ENCODE results near the gene CCP110.

The CCP110 gene

DNA sequence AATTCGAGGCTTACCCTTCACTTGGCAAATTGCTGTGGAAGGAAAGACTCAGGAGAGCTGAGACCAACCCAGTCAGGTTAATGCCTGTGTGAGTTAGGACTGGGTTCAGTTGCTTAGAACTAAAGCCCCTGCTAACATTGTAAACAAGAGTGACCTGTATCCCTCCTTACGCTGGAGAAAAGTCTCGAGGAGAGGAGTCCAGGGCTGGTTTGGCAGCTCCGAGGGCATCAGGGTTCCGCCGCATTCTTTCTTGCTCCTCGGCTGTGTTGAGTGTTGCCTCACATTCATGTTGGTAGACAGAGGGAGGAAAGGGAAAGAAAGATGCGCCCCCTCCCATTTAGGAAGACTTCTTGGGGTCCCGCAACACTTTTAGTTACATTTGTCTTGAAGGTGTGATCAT, 50.3 kb downstream of the CCP110 start:
- TF ChIP-seq, protein P1, sequence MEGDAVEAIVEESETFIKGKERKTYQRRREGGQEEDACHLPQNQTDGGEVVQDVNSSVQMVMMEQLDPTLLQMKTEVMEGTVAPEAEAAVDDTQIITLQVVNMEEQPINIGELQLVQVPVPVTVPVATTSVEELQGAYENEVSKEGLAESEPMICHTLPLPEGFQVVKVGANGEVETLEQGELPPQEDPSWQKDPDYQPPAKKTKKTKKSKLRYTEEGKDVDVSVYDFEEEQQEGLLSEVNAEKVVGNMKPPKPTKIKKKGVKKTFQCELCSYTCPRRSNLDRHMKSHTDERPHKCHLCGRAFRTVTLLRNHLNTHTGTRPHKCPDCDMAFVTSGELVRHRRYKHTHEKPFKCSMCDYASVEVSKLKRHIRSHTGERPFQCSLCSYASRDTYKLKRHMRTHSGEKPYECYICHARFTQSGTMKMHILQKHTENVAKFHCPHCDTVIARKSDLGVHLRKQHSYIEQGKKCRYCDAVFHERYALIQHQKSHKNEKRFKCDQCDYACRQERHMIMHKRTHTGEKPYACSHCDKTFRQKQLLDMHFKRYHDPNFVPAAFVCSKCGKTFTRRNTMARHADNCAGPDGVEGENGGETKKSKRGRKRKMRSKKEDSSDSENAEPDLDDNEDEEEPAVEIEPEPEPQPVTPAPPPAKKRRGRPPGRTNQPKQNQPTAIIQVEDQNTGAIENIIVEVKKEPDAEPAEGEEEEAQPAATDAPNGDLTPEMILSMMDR (conservative IDR thresholded peaks at IDR 0.05) = no peak

DNA sequence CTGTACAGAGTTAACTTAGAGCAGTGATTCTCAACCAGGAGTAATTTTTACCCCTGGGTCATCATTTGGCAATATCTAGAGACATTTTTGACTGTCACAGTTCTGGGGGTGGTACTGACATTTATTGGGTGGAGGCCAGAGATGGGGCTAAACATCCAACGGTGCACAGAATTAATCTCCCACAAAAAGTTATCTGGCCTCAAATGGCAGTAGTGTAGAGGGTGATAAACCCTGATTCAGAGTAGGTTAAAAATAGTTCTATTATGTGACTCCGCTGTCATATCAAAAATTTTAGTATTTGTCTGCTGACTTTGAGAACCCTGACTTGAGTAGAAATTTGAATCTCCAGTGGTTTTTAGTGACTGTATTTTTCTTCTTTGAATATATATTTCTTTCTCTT, 50.9 kb downstream of the CCP110 start:
- no peak overlapping the region for H3K27ac ChIP-seq
- TF ChIP-seq, protein P1 (conservative IDR thresholded peaks at IDR 0.05) = no peak

More for the DNA sequence above, 50.3 kb downstream of the CCP110 start:
- no peak overlapping the region for H3K27ac ChIP-seq

DNA sequence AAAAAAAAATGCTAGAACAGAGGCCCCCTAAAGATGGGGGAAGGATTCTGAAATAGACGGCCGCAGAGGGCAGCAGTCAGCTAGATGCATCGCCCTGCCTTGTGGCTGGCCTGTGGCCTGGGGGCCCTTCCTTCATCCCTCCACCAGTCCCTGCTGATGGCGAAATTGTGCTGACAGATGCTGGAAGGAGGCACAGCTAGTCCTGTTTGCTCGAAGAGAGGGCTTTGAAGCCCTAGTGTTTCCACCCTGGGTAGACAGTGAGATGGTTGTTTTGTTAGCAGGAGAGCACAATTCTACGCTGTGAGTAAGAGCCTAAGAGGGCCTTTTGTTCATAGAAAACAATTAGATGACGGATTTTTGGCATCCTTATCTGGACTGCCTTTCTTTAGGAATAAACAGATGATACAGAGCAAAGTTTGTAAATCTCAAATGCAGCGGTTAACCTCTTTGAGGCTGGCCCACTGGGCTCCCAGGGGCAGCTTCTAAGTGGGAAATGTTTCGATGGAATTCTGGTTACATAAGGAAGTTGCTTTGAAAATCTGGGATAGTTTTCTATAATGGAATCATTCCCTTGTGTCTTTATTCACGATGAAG, 54.7 kb downstream of the CCP110 start:
- no peak overlapping the region; the same call in 1 of the 2 replicates for H3K27ac ChIP-seq

DNA sequence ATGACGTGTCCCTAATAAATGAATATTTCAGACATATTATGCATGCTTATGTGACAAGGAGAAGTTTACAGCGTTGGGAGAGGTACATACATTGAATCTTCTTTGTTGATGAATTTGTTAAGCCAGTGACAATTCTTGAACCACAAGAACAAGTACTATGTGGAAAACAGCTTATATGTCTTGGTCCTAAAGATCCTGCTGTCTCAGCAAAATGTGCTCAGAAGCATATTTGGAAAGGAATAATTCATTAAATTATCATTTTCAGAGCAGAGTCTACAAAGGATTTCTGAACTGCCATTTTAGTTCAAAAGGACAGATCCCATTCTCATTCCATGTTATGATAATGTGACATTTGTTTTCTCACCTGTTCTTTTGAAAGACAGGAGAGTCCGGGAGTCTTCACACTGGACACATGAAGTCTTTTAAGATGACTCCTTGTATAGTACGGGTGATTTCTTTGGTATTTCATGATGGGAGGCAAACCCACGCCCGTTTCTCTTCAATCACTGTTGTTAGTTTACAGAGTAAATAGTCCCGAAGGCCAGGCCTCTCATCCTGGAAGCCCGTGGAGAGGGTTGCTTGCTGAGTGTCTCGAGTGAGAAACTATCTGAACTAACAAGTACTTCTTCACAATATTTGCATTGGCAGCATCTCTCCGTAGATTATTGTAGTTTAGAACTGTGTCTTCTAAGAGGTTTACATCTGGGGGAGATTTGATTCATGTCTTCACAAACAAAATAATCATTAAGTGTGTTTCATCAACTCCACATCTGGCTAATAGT, 58.5 kb downstream of the CCP110 start:
- H3K27ac ChIP-seq = peak overlapping the region; percentile 21; the same call in 1 of the 2 replicates
- TF ChIP-seq, protein P1 (conservative IDR thresholded peaks at IDR 0.05) = no peak

More for the DNA sequence above, 54.7 kb downstream of the CCP110 start:
- TF ChIP-seq, protein P1 (conservative IDR thresholded peaks at IDR 0.05) = no peak

DNA sequence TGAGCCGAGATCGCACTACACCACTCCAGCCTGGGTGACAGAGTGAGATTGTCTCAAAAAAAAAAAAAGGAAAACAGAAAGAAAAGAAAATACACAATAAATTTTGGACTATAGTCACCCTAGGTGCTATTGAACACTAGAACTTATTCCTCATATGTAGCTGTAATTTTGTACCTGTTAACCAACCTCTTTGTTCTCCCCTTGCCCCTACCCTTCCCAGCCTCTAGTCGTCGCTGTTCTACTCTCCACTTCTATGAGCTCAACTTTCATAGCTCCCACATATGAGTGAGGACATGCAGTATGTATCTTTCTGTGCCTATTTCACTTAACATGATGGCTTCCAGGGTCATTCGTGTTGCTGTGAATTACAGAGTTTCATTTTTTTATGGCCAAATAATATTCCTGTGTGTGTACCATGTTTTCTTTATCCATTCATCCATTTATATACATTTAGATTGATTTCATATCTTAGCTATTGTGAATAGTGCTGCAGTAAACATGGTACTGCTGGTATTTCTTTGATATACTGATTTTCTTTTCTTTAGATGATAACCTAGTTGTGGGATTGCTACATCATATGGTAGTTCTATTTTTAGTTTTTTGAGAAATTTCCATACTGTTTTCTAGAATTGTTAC, 60.0 kb downstream of the CCP110 start:
- H3K27ac ChIP-seq = no peak overlapping the region
- TF ChIP-seq, protein P1 (conservative IDR thresholded peaks at IDR 0.05) = 0 out of 2 replicates have a peak, but pooled peaks have one; percentile 22

DNA sequence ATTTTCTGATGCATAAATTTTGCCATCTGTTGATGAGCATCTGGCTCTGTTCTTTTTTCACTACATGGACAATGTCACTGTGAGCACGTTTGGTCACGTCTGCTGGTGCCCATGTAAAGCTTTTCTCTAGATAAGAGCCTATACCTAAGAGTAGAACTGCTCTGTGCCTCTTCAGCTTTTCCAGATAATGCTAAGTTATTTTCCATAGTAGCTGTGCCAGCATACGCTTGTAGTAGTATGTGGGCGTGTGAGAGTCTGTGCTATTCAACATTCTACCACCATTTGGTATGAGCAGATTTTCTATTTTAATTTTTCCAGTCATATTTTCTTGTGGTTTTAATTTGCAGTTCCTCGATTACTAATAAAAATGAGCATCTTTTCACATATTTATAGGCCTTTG, 64.9 kb downstream of the CCP110 start:
- H3K27ac ChIP-seq = no peak overlapping the region
- TF ChIP-seq, protein P1 (conservative IDR thresholded peaks at IDR 0.05) = no peak

DNA sequence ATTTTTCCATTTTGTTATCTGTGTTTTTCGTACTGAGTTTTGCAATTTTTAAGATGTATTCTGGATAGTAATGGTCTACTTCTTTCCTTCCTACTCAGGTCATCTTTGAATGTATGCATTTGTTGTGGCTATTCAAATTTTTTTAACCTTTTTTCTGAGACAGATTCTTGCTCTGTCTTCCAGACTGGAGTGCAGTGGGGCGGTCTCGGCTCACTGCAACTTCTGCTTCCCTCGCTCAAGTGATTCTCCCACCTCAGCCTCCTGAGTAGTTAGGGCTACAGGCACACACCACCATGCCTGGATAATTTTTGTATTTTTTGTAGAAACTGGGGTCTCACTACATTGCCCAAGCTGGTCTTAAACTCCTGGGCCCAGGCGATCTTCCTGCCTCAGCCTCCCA, 65.4 kb downstream of the CCP110 start:
- no peak overlapping the region for H3K27ac ChIP-seq

More for the DNA sequence above, 65.4 kb downstream of the CCP110 start:
- TF ChIP-seq, protein P1 (conservative IDR thresholded peaks at IDR 0.05) = no peak
